ENCODE results near the gene MRPS14. TPM values are rescaled to one million over a fixed set of nuclear protein-coding genes. Genes with fewer than 3 reads are reported as not detected.

Gene MRPS14
- total and polyA plus RNA-seq, 9 of the 15 experiments (the other 6 are each of a cell fraction or from before 2014, with no cell fraction given): 38.1 to 231 (median 54.9) TPM

DNA sequence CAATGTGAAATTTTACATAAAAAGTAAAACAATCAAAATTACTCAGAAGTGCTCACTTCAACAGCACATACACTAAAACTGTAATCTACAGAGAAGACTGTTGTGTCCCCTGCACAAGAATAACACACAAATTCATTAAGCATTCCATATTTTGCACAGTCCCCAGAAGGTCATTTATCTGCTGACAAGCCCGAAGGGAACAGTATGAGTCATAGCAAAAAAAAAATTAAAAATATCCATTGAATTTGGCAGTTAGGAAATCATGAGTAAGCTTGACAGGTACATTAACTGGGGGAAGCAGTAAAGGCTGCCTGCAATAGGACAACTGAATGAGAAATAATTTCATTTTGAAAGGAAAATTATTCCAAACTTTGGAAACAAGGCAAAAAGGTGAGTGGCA is 26.7 kb downstream of the MRPS14 start (continued):
- TF ChIP-seq, protein P1, sequence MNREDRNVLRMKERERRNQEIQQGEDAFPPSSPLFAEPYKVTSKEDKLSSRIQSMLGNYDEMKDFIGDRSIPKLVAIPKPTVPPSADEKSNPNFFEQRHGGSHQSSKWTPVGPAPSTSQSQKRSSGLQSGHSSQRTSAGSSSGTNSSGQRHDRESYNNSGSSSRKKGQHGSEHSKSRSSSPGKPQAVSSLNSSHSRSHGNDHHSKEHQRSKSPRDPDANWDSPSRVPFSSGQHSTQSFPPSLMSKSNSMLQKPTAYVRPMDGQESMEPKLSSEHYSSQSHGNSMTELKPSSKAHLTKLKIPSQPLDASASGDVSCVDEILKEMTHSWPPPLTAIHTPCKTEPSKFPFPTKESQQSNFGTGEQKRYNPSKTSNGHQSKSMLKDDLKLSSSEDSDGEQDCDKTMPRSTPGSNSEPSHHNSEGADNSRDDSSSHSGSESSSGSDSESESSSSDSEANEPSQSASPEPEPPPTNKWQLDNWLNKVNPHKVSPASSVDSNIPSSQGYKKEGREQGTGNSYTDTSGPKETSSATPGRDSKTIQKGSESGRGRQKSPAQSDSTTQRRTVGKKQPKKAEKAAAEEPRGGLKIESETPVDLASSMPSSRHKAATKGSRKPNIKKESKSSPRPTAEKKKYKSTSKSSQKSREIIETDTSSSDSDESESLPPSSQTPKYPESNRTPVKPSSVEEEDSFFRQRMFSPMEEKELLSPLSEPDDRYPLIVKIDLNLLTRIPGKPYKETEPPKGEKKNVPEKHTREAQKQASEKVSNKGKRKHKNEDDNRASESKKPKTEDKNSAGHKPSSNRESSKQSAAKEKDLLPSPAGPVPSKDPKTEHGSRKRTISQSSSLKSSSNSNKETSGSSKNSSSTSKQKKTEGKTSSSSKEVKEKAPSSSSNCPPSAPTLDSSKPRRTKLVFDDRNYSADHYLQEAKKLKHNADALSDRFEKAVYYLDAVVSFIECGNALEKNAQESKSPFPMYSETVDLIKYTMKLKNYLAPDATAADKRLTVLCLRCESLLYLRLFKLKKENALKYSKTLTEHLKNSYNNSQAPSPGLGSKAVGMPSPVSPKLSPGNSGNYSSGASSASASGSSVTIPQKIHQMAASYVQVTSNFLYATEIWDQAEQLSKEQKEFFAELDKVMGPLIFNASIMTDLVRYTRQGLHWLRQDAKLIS (CRISPR knock-in tag; IDR thresholded peaks at IDR 0.05): no peak
- no peak for TF ChIP-seq PURB (CRISPR knock-in tag; IDR thresholded peaks at IDR 0.05; ENCODE audit: low read depth)
- TF ChIP-seq CHD1 (IDR thresholded peaks at IDR 0.05; ENCODE audit: low read length): no peak
- TF ChIP-seq TFE3 (CRISPR knock-in tag; IDR thresholded peaks at IDR 0.05): no peak
- TF ChIP-seq LCOR (CRISPR knock-in tag; IDR thresholded peaks at IDR 0.05): no peak
- TF ChIP-seq NFRKB (IDR thresholded peaks at IDR 0.05; ENCODE audit: low read depth): no peak
- no peak for TF ChIP-seq THRAP3 (IDR thresholded peaks at IDR 0.05; ENCODE audit: borderline replicate concordance)
- TF ChIP-seq TBP (optimal IDR thresholded peaks at IDR 0.05; ENCODE audit: low read depth, low read length): no peak
- no peak for TF ChIP-seq TAF9B (IDR thresholded peaks at IDR 0.05; ENCODE audit: partially characterized antibody)
- peak; percentile 82 for TF ChIP-seq MEIS2 (IDR thresholded peaks at IDR 0.05; ENCODE audit: partially characterized antibody)
- TF ChIP-seq ZNF23 (CRISPR knock-in tag; IDR thresholded peaks at IDR 0.05): no peak
- TF ChIP-seq, protein P2, sequence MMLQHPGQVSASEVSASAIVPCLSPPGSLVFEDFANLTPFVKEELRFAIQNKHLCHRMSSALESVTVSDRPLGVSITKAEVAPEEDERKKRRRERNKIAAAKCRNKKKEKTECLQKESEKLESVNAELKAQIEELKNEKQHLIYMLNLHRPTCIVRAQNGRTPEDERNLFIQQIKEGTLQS (IDR thresholded peaks at IDR 0.05): peak; percentile 92
- TF ChIP-seq, protein P2 (CRISPR knock-in tag; conservative IDR thresholded peaks at IDR 0.05): peak; percentile 55; the same call in 1 of the 2 replicates
- no peak for TF ChIP-seq CHD4 (IDR thresholded peaks at IDR 0.05; ENCODE audit: insufficient read depth, insufficient replicate concordance, low read depth, low read length, poor library complexity, severe bottlenecking)
- peak; percentile 60 for TF ChIP-seq SMARCE1 (IDR thresholded peaks at IDR 0.05)
- TF ChIP-seq ZBTB8A (IDR thresholded peaks at IDR 0.05; ENCODE audit: partially characterized antibody): no peak
- peak; percentile 86 for TF ChIP-seq PKNOX1 (IDR thresholded peaks at IDR 0.05)
- TF ChIP-seq MLLT1 (IDR thresholded peaks at IDR 0.05): no peak
- no peak for TF ChIP-seq SREBF1 (IDR thresholded peaks at IDR 0.05; ENCODE audit: borderline replicate concordance, low read depth, low read length)
- TF ChIP-seq ARID1B (IDR thresholded peaks at IDR 0.05): peak; percentile 61; the same call in 1 of the 2 replicates

All from K562 (cell line).